ENCODE measurements around the gene CNR2.

DNA sequence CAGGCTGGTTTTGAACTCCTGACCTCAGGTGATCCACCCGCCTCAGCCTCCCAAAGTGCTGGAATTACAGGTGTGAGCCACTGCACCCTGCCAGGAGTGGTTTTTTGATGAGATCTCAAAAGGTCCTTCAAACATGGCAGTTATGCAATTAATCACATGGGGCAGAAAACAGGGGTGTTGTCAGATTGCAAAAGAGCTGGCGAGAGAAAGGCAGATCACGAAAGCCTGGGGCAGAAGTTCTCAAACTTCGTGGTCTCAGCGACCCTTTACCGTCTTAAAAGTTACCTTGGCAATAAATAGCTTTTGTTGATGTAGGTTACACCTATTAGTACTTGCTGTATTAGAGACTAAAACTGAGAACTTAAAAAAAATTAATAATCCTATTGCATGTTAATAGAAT lies 16.1 kb downstream of the CNR2 start:
- TF ChIP-seq CTCF (IDR thresholded peaks at IDR 0.05 in 8 of 11, conservative IDR thresholded peaks at IDR 0.05 in 3 of 11): no peak
- TF ChIP-seq POLR2A (IDR thresholded peaks at IDR 0.05): no peak
- no peak for TF ChIP-seq POLR2AphosphoS5 (IDR thresholded peaks at IDR 0.05)
